Right lobe of liver (tissue), 4 donors: ENCODE measurements around the gene GALNT7.

Experiments
- CTCF ChIP-seq, 4 donors: fragments of 200-600 bp in 3 of 4; fragments of 450-650 bp in 1 of 4; IDR thresholded peaks; one replicate each; pipeline versions ENCODE4 v1.5.1 to v1.8.0; 2016 to 2022; ENCODE audit warnings: antibody characterized with exemption in 4 of 4, mild to moderate bottlenecking in 2 of 4
- POLR2A ChIP-seq: fragments of 450-650 bp; IDR thresholded peaks from one replicate; pipeline ENCODE4 v1.6.1; 2017; ENCODE audit warnings: antibody characterized with exemption, mild to moderate bottlenecking
- donor health status: DM: no; HTN: no; CAD: no.
- donor health status: DM: no; HTN: no; CAD: no.
- donor health status: DM: no; HTN: yes; CAD: no.

DNA sequence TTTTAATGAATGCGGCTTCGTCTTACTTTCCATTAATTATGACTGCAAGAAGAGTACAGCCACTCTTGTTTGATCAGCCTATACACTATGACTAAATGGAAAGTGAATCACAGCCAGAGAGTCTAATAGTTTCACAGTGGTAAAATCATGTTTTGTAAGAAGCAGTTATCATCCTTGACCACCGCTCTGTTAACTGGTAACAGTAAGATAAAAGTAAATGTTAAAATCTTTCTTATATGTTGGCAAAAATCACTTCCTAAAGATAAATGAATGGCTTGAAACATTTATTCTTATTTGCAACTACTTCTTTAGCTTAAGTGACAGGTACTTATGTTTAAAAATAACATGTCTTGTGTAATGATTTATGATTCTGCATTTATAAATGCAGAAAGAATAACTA lies 13.2 kb downstream of the GALNT7 start:
- TF ChIP-seq CTCF (IDR thresholded peaks at IDR 0.05) = no peak
- no peak for TF ChIP-seq POLR2A
